Activated naive CD4-positive, alpha-beta T cell treated with Interleukin-2 at 50 U/mL for 16 hours (primary cell): ENCODE measurements around the gene CST9.
"Not testable (repeated sequence)": the region's sequence is repeated elsewhere in the genome, so short reads cannot be mapped to it uniquely, and the experiment has no call there.

Experiments
- DNase-seq: peaks from one replicate; pipeline ENCODE4 v3.0.0-alpha.2; 2020

Gene CST9

GRCh38 chr20:23585808-23586734 lies 19.6 kb downstream of the CST9 start:
- no peak for DNase-seq

- no peak for DNase-seq
These were observed 20.3 kb downstream of the CST9 start for GRCh38 chr20:23585449-23585807.

- no peak for DNase-seq
These were observed 21.1 kb downstream of the CST9 start for GRCh38 chr20:23584434-23585199.

GRCh38 chr20:23583526-23583925 lies 22.2 kb downstream of the CST9 start:
- no peak for DNase-seq

- DNase-seq, result no peak
These were observed 23.4 kb downstream of the CST9 start for GRCh38 chr20:23582293-23582692.

GRCh38 chr20:23581833-23582232 lies 23.9 kb downstream of the CST9 start:
- DNase-seq, result not testable (repeated sequence)

GRCh38 chr20:23574977-23575376 lies 30.7 kb downstream of the CST9 start:
- no peak for DNase-seq

- no peak for DNase-seq
These were observed 35.4 kb downstream of the CST9 start for GRCh38 chr20:23570178-23570760.

- DNase-seq, result no peak
These were observed 36.1 kb downstream of the CST9 start for GRCh38 chr20:23569570-23569969.

GRCh38 chr20:23568971-23569330 lies 36.8 kb downstream of the CST9 start:
- DNase-seq, result no peak

GRCh38 chr20:23568320-23568970 lies 37.3 kb downstream of the CST9 start, which contains the start of gene CST9L:
CST9L (minus strand) TSS chr20:23568484; CDS start chr20:23568450, 34 bp downstream.
- DNase-seq, result no peak

GRCh38 chr20:23566199-23566932 lies 39.4 kb downstream of the CST9 start:
- no peak for DNase-seq

- DNase-seq, result no peak
These were observed 40.1 kb downstream of the CST9 start for GRCh38 chr20:23565503-23566045.

- DNase-seq, result no peak
These were observed 40.8 kb downstream of the CST9 start for GRCh38 chr20:23564927-23565326.

- no peak for DNase-seq
These were observed 42.9 kb downstream of the CST9 start for GRCh38 chr20:23562721-23563342.

GRCh38 chr20:23554401-23554800 lies 51.3 kb downstream of the CST9 start:
- DNase-seq, result no peak
